HG03575 (cell line): Measurements from ENCODE around the gene ADGRG3.

Source experiments
- ATAC-seq: cut with Tn5 transposase; IDR thresholded peaks from one replicate; pipeline ENCODE4 v1.9.1; 2021; ENCODE audit not compliant: unreplicated experiment, insufficient number of reproducible peaks, low FRiP score; ENCODE audit errors: extremely low read depth

The ADGRG3 gene

GRCh38 chr16:57658130-57658877 lies 9.8 kb upstream of the ADGRG3 start:
- no peak for ATAC-seq

GRCh38 chr16:57658878-57659674 lies 9.0 kb upstream of the ADGRG3 start:
- no peak for ATAC-seq

- ATAC-seq = no peak
Observed at GRCh38 chr16:57660715-57661463, 7.2 kb upstream of the ADGRG3 start.

- ATAC-seq = no peak
Observed at GRCh38 chr16:57661510-57661909, 6.6 kb upstream of the ADGRG3 start.

GRCh38 chr16:57661936-57662906 lies 5.9 kb upstream of the ADGRG3 start:
- no peak for ATAC-seq

GRCh38 chr16:57663436-57663835 lies 4.7 kb upstream of the ADGRG3 start:
- no peak for ATAC-seq

- no peak for ATAC-seq
Observed at GRCh38 chr16:57663917-57664661, 4.0 kb upstream of the ADGRG3 start.

- no peak for ATAC-seq
Observed at GRCh38 chr16:57664662-57665025, 3.5 kb upstream of the ADGRG3 start.

GRCh38 chr16:57665541-57665940 lies 2.6 kb upstream of the ADGRG3 start:
- no peak for ATAC-seq

- ATAC-seq = no peak
Observed at GRCh38 chr16:57666353-57667047, 1.6 kb upstream of the ADGRG3 start.

GRCh38 chr16:57667048-57667525 lies 1.0 kb upstream of the ADGRG3 start:
- no peak for ATAC-seq

GRCh38 chr16:57667526-57668262 lies 412 bp upstream of the ADGRG3 start:
- no peak for ATAC-seq

GRCh38 chr16:57668630-57669475 lies 747 bp downstream of the ADGRG3 start:
- no peak for ATAC-seq

- no peak for ATAC-seq
Observed at GRCh38 chr16:57669476-57670162, 1.5 kb downstream of the ADGRG3 start.

- no peak for ATAC-seq
Observed at GRCh38 chr16:57670196-57670595, 2.1 kb downstream of the ADGRG3 start.
